ENCODE data around the gene KLF5. TPM values are rescaled to one million over a fixed set of nuclear protein-coding genes. Genes with fewer than 3 reads are reported as not detected.

KLF5 gene
- total RNA-seq = 30.2 TPM
- 19.6 TPM for polyA plus RNA-seq

DNA sequence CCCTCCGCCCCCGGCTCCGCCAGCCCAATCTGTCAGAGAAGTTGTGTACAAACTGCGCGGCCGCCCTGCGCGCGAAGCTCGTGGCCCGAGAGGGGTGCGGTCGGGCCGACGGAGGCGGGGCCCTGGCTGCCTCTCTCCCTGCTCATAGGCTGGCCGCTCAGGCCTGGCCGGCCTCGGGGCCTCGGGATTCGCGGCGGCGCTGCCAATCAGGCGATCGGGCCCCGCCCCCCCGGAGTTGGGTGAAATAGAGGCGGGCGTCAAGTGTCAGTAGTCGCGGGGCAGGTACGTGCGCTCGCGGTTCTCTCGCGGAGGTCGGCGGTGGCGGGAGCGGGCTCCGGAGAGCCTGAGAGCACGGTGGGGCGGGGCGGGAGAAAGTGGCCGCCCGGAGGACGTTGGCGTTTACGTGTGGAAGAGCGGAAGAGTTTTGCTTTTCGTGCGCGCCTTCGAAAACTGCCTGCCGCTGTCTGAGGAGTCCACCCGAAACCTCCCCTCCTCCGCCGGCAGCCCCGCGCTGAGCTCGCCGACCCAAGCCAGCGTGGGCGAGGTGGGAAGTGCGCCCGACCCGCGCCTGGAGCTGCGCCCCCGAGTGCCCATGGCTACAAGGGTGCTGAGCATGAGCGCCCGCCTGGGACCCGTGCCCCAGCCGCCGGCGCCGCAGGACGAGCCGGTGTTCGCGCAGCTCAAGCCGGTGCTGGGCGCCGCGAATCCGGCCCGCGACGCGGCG is at the start of gene KLF5:
TSS of gene KLF5 (plus strand) at position 270 of the 724 bp plus-strand sequence. CDS start at position 593, 323 bp downstream.
- Histone ChIP-seq H3K4me3 (ENCODE audit: low read depth, low read length) (peak within 1 kb of the TSS; percentile 95), H3K36me3 (ENCODE audit: insufficient read depth) (peaks cover 2% of the 10 kb centered on the region), H3K4me1 (ENCODE audit: insufficient read depth) (no peaks in the 10 kb centered on the region), H3K27ac (ENCODE audit: low read depth) (peak within 1 kb of the TSS; percentile 86)
- under 1% methylated on average over 93 of the region's 93 CpGs for WGBS
- DNase-seq (ENCODE audit: extremely low spot score) = peak; percentile 81

DNA sequence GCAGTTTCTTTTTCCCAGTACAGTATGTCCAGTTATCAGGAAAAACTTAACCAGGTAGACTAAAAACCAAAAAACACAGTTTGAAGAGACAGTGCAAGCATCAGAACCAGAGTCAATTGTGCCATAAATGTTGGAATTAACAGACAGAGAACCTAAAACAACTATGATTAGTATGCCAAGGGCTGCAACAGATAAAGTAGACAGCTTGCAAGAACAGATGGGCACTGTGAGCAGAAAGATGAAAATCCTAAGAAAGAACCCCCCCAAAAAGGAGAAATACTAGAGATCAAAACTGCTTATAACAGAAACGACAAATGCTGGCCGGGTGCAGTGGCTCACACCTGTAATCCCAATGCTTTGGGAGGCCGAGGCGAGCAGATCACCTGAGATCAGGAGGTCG is 47.1 kb upstream of the KLF5 start:
- H3K4me1 ChIP-seq (ENCODE audit: insufficient read depth) = no peaks in the 10 kb centered on the region
- H3K36me3 ChIP-seq (ENCODE audit: insufficient read depth) = no peaks in the 10 kb centered on the region
- WGBS = 97% methylated on average over 5 of the region's 5 CpGs
- DNase-seq (ENCODE audit: extremely low spot score) = no peak
- H3K4me3 ChIP-seq (ENCODE audit: low read depth, low read length) = no peak overlapping the region
- no peak overlapping the region for H3K27ac ChIP-seq (ENCODE audit: low read depth)

- Histone ChIP-seq H3K36me3 (ENCODE audit: insufficient read depth) (no peaks in the 10 kb centered on the region), H3K27ac (ENCODE audit: low read depth) (no peak overlapping the region), H3K4me3 (ENCODE audit: low read depth, low read length) (no peak overlapping the region), H3K4me1 (ENCODE audit: insufficient read depth) (no peaks in the 10 kb centered on the region)
- DNase-seq (ENCODE audit: extremely low spot score) = no peak
- WGBS = 98% methylated on average over 1 of the region's 1 CpG
These were observed 43.0 kb upstream of the KLF5 start for GRCh38 chr13:73015805-73016204.

GRCh38 chr13:73018336-73018735 is 40.5 kb upstream of the KLF5 start:
- DNase-seq (ENCODE audit: extremely low spot score) = no peak
- WGBS = 77% methylated on average over 1 of the region's 1 CpG
- Histone ChIP-seq H3K27ac (ENCODE audit: low read depth) (no peak overlapping the region), H3K4me3 (ENCODE audit: low read depth, low read length) (no peak overlapping the region), H3K36me3 (ENCODE audit: insufficient read depth) (no peaks in the 10 kb centered on the region), H3K4me1 (ENCODE audit: insufficient read depth) (no peaks in the 10 kb centered on the region)

GRCh38 chr13:73025217-73026012 is 33.4 kb upstream of the KLF5 start:
- DNase-seq (ENCODE audit: extremely low spot score) = no peak
- WGBS = 88% methylated on average over 5 of the region's 5 CpGs
- no peaks in the 10 kb centered on the region for H3K36me3 ChIP-seq (ENCODE audit: insufficient read depth)
- H3K27ac ChIP-seq (ENCODE audit: low read depth) = no peak overlapping the region
- no peak overlapping the region for H3K4me3 ChIP-seq (ENCODE audit: low read depth, low read length)
- H3K4me1 ChIP-seq (ENCODE audit: insufficient read depth) = no peaks in the 10 kb centered on the region

DNA sequence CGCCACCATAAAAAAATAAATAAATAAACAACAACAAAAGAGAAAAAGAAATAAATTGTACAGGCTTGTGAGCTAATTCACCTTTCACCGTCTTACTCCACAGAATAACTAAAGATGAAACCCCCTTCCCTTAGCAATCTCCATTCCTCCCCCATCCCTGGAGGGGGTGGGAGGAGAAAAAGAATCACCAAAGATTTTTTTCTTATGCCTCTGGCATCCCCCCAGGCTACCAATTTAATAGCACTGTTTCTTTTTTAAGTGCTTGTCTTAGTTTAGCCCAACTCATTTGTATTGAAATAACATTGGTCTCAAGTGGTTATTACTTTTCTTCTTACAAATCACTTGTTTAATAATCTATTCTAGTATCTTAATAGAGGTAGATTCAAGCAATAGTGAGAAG is 23.9 kb upstream of the KLF5 start:
- H3K4me3 ChIP-seq (ENCODE audit: low read depth, low read length) = no peak overlapping the region
- 92% methylated on average over 2 of the region's 2 CpGs for WGBS
- no peaks in the 10 kb centered on the region for H3K36me3 ChIP-seq (ENCODE audit: insufficient read depth)
- H3K27ac ChIP-seq (ENCODE audit: low read depth) = no peak overlapping the region
- no peak for DNase-seq (ENCODE audit: extremely low spot score)
- no peaks in the 10 kb centered on the region for H3K4me1 ChIP-seq (ENCODE audit: insufficient read depth)

GRCh38 chr13:73035660-73036059 is 23.1 kb upstream of the KLF5 start:
- H3K27ac ChIP-seq (ENCODE audit: low read depth) = no peak overlapping the region
- no peak for DNase-seq (ENCODE audit: extremely low spot score)
- WGBS = 56% methylated on average over 2 of the region's 2 CpGs

GRCh38 chr13:73036566-73036965 is 22.2 kb upstream of the KLF5 start:
- Histone ChIP-seq H3K27ac (ENCODE audit: low read depth) (no peak overlapping the region), H3K4me3 (ENCODE audit: low read depth, low read length) (no peak overlapping the region), H3K4me1 (ENCODE audit: insufficient read depth) (no peaks in the 10 kb centered on the region), H3K36me3 (ENCODE audit: insufficient read depth) (no peaks in the 10 kb centered on the region)
- DNase-seq (ENCODE audit: extremely low spot score) = no peak
- WGBS = 95% methylated on average over 4 of the region's 4 CpGs

More at GRCh38 chr13:73035660-73036059, 23.1 kb upstream of the KLF5 start:
- H3K4me1 ChIP-seq (ENCODE audit: insufficient read depth) = no peaks in the 10 kb centered on the region
- H3K4me3 ChIP-seq (ENCODE audit: low read depth, low read length) = no peak overlapping the region
- H3K36me3 ChIP-seq (ENCODE audit: insufficient read depth) = no peaks in the 10 kb centered on the region

GRCh38 chr13:73038064-73038463 is 20.7 kb upstream of the KLF5 start:
- Histone ChIP-seq H3K27ac (ENCODE audit: low read depth) (no peak overlapping the region), H3K36me3 (ENCODE audit: insufficient read depth) (no peaks in the 10 kb centered on the region), H3K4me1 (ENCODE audit: insufficient read depth) (no peaks in the 10 kb centered on the region), H3K4me3 (ENCODE audit: low read depth, low read length) (no peak overlapping the region)
- DNase-seq (ENCODE audit: extremely low spot score) = no peak

DNA sequence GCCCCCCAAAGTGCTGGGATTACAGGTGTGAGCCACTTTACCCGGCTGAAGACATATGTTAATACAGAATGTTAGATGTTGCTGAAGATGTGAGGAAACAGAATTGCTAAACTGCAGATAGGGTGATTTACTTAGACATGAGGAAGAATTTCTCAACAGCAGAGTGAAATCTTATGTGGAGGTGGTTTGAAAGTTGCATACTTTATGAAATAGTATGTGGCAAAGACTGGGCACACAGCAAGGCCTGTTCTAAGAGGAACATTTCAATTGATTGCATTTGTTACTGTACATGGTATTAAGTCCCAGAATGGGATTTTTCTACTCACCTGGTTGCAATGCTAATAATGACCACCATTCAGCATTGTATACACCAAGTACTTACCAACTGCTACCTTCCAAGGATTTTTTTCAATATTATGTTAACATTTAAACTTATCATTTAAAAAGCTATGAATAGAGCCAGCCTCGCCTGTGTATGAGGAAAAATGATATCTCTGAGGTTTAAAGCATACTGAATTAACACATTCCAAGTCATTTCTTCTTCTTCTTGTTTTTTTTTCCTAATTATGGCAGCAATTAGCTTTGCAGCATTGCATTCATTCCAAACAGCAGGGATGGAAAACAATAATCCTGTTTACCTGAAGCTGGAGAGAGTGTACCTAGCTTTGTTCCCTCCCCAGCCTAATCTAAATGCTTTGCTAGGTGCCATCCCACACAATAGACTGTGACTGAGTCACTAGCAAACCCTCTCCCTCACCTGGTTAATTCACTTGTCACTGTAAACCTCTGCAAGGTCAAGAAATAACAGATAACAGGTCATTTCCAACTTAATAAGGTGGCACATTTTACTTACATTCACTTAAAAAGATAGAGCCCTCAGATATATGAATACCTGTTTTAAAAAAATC is 19.4 kb upstream of the KLF5 start:
- no peak overlapping the region for H3K4me3 ChIP-seq (ENCODE audit: low read depth, low read length)
- DNase-seq (ENCODE audit: extremely low spot score) = no peak
- no peaks in the 10 kb centered on the region for H3K36me3 ChIP-seq (ENCODE audit: insufficient read depth)
- H3K27ac ChIP-seq (ENCODE audit: low read depth) = no peak overlapping the region
- H3K4me1 ChIP-seq (ENCODE audit: insufficient read depth) = no peaks in the 10 kb centered on the region
- WGBS = 89% methylated on average over 2 of the region's 2 CpGs

- Histone ChIP-seq H3K4me1 (ENCODE audit: insufficient read depth) (no peaks in the 10 kb centered on the region), H3K4me3 (ENCODE audit: low read depth, low read length) (no peak overlapping the region), H3K36me3 (ENCODE audit: insufficient read depth) (no peaks in the 10 kb centered on the region), H3K27ac (ENCODE audit: low read depth) (no peak overlapping the region)
- no peak for DNase-seq (ENCODE audit: extremely low spot score)
- 82% methylated on average over 3 of the region's 3 CpGs for WGBS
These were observed 18.3 kb upstream of the KLF5 start for GRCh38 chr13:73040484-73040883.

DNA sequence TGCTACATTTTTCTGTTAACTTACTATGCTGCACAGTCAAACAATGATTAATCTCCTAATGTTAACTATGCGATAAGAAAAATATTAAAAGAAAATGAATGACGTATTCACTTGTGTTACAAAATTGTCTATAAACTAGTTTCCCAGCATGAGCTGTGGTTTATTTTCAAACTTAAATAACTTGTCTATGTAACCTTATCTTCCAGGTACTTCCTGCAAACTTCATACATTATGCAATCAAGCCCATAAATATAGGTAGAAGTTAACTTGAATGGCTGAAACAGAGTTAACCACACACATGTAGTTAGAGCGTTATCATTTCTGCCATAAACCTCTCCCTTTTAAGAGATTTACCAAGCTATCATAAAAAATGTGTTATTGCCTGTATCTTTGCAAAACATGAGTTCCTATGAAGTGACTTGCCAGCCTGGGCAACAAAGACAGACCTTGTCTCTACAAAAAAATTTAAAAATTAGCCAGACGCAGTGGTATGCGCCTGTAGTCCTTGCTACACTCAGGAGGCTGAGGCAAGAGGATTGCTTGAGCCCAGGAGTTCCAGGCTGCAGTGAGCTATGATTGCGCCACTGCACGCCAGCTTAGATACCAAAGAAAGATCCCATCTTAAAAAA is 17.7 kb upstream of the KLF5 start:
- 72% methylated on average over 7 of the region's 7 CpGs for WGBS
- DNase-seq (ENCODE audit: extremely low spot score) = no peak
- Histone ChIP-seq H3K4me1 (ENCODE audit: insufficient read depth) (no peaks in the 10 kb centered on the region), H3K27ac (ENCODE audit: low read depth) (no peak overlapping the region), H3K36me3 (ENCODE audit: insufficient read depth) (no peaks in the 10 kb centered on the region), H3K4me3 (ENCODE audit: low read depth, low read length) (no peak overlapping the region)

DNA sequence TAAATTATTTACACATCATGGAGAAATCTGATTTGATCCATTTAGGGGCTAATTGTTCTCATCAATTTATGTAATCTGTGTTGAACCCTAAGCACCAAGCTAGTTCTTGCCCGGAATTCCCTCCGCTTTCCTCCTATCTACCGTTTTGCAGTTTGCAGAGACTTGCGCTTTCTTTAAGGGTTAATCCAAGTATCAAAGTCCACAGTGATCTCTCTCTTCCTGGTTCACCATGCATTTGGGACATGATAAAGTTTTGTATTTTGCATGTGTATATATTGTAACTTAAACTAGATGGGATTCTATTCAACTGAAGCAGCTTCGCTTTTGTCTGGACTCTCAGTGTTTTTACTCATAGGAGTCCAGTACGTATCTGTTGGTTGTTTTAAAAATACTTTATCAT is 13.8 kb upstream of the KLF5 start:
- 89% methylated on average over 6 of the region's 6 CpGs for WGBS
- Histone ChIP-seq H3K27ac (ENCODE audit: low read depth) (no peak overlapping the region), H3K4me3 (ENCODE audit: low read depth, low read length) (no peak overlapping the region), H3K36me3 (ENCODE audit: insufficient read depth) (no peaks in the 10 kb centered on the region), H3K4me1 (ENCODE audit: insufficient read depth) (no peaks in the 10 kb centered on the region)
- DNase-seq (ENCODE audit: extremely low spot score) = no peak

Data from urinary bladder (tissue), 4 donors.